ENCODE data around the gene BTBD8.

Gene BTBD8

DNA sequence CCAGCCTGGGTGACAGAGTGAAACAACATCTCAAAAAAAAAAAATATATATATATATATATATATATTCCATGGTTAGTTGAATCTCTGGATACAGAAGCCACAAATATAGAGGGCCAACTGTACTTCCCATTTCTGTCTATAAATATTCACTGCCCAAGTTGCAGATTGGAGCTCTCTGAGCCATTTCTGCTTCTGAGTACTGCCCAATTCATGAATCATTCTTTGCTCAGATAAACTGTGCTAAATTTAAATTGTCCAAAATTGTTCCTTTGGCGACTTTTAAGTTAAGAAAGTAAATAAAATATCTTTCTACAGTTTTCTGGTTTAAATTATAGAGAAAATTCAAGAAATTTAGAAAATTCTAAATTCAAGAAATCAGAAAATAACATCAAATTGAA, 114.4 kb downstream of the BTBD8 start:
- Histone ChIP-seq H3K27me3 (replicated peaks; ENCODE audit: control insufficient read depth, insufficient read depth, low read length) (no peaks in the 10 kb centered on the region), H3K36me3 (ENCODE audit: control insufficient read depth, insufficient read depth, low read length) (no peaks in the 10 kb centered on the region), H3K4me3 (replicated peaks; ENCODE audit: low read depth, low read length) (no peak overlapping the region)
- TF ChIP-seq, protein P1, sequence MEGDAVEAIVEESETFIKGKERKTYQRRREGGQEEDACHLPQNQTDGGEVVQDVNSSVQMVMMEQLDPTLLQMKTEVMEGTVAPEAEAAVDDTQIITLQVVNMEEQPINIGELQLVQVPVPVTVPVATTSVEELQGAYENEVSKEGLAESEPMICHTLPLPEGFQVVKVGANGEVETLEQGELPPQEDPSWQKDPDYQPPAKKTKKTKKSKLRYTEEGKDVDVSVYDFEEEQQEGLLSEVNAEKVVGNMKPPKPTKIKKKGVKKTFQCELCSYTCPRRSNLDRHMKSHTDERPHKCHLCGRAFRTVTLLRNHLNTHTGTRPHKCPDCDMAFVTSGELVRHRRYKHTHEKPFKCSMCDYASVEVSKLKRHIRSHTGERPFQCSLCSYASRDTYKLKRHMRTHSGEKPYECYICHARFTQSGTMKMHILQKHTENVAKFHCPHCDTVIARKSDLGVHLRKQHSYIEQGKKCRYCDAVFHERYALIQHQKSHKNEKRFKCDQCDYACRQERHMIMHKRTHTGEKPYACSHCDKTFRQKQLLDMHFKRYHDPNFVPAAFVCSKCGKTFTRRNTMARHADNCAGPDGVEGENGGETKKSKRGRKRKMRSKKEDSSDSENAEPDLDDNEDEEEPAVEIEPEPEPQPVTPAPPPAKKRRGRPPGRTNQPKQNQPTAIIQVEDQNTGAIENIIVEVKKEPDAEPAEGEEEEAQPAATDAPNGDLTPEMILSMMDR (IDR thresholded peaks at IDR 0.05; ENCODE audit: insufficient read depth, low read length, poor library complexity, severe bottlenecking), result no peak
- DNase-seq (ENCODE audit: extremely low read depth, insufficient read length), result no peak

DNA sequence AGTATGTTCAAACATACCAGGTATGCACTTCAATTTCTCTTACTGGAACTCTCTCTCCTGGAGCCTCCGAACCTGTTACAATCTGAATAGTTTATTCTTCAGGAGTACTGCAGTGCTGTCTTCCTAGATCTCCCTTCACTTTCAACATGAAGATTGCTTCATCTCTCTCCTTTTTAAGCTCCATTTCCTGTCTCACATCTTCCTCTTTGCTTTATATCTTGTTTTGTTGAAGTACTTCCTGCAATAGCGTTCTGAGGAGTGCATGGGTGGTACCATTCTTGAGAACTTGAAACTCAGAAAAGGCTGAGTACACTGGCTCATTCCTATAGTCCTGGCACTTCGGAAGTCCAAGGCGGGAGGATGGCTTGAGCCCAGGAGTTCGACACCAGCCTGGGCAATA, 121.8 kb downstream of the BTBD8 start:
- no peak overlapping the region for H3K4me3 ChIP-seq (replicated peaks; ENCODE audit: low read depth, low read length)
- TF ChIP-seq, protein P1 (IDR thresholded peaks at IDR 0.05; ENCODE audit: insufficient read depth, low read length, poor library complexity, severe bottlenecking), result no peak
- no peak for DNase-seq (ENCODE audit: extremely low read depth, insufficient read length)
- no peaks in the 10 kb centered on the region for H3K36me3 ChIP-seq (ENCODE audit: control insufficient read depth, insufficient read depth, low read length)
- no peaks in the 10 kb centered on the region for H3K27me3 ChIP-seq (replicated peaks; ENCODE audit: control insufficient read depth, insufficient read depth, low read length)

DNA sequence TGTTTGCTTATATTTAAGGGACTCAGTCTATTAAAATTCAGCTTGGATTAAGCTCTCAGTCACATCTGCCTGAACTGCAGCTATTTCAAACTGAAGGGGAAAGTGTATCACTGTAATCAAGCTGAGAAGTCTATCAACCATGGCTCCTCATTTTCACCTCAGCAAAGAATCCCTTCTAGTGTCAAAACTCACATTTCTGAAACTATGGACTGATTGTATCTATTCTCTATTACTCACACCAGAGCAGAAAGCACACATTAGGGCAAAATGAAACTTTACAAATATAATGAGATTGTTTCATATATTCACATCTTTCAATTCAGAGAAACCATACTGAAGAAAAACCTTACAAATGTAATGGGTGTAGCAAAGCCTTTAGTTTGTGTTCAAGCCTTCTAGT, 123.0 kb downstream of the BTBD8 start:
- no peak overlapping the region for H3K4me3 ChIP-seq (replicated peaks; ENCODE audit: low read depth, low read length)
- no peak for DNase-seq (ENCODE audit: extremely low read depth, insufficient read length)
- no peaks in the 10 kb centered on the region for H3K36me3 ChIP-seq (ENCODE audit: control insufficient read depth, insufficient read depth, low read length)
- no peaks in the 10 kb centered on the region for H3K27me3 ChIP-seq (replicated peaks; ENCODE audit: control insufficient read depth, insufficient read depth, low read length)
- TF ChIP-seq, protein P1 (IDR thresholded peaks at IDR 0.05; ENCODE audit: insufficient read depth, low read length, poor library complexity, severe bottlenecking), result no peak

DNA sequence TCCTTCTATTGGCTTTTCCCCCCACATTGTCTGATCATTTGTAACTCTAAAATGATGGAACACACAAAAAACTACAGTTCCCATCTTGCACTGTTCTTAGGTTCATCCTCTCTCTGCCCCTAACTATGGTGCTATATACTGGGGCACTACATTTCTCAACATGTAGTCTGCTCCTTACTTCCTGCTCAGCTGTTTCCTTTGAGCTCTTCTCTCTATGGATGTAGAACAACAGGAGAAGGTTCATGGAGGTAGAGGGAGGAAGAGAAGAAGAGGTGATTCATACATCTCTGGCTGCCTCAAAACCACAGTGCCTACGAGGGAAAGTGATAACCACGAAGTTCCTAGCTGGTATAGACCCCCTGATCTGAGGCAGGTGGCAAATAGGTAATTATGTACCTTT, 130.6 kb downstream of the BTBD8 start:
- Histone ChIP-seq H3K36me3 (ENCODE audit: control insufficient read depth, insufficient read depth, low read length) (no peaks in the 10 kb centered on the region), H3K27me3 (replicated peaks; ENCODE audit: control insufficient read depth, insufficient read depth, low read length) (no peaks in the 10 kb centered on the region; the same call in 1 of the 2 replicates), H3K4me3 (replicated peaks; ENCODE audit: low read depth, low read length) (no peak overlapping the region)
- TF ChIP-seq, protein P1 (IDR thresholded peaks at IDR 0.05; ENCODE audit: insufficient read depth, low read length, poor library complexity, severe bottlenecking), result no peak
- no peak for DNase-seq (ENCODE audit: extremely low read depth, insufficient read length)

DNA sequence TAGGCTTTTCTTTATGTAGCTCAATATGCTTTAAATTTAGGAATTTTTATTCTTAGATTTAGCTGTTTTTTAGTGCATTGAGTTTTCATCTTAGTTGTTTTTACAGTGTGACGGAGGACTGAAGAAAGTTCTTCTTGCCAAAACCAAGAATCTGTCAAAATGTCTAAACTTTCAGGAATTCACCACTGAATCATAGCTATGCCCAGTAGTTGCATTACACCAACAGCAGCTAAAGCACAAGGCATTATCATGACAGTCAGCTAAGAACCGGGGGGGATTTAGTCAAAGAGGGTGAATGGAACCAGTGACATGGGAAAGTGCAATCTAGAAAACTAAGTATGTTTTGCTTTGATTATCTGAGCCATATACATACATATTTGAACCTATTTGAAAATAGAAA, 131.0 kb downstream of the BTBD8 start:
- no peaks in the 10 kb centered on the region for H3K36me3 ChIP-seq (ENCODE audit: control insufficient read depth, insufficient read depth, low read length)
- no peaks in the 10 kb centered on the region; the same call in 1 of the 2 replicates for H3K27me3 ChIP-seq (replicated peaks; ENCODE audit: control insufficient read depth, insufficient read depth, low read length)
- TF ChIP-seq, protein P1 (IDR thresholded peaks at IDR 0.05; ENCODE audit: insufficient read depth, low read length, poor library complexity, severe bottlenecking), result no peak
- no peak overlapping the region for H3K4me3 ChIP-seq (replicated peaks; ENCODE audit: low read depth, low read length)
- no peak for DNase-seq (ENCODE audit: extremely low read depth, insufficient read length)

DNA sequence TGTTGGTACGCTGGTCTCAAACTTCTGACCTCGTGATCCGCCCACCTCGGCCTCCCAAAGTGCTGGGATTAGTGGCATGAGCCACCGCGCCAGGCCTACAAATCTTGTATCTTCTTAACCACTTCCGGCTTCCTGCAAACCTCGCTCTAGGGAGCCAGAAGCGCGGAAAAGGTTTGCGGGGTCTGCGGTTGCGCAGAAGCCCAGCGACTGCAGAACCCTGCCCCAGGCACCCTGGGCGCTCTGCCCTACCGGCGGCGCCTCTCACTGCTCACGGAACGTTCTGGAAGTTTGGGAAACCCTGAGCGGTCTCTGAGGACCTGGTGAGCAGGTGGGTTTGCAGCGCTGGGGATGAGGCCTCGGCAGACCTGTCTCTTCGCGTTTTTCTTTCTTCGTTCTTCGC, 137.6 kb downstream of the BTBD8 start, which contains the start of gene C1orf146:
TSS of gene C1orf146 (plus strand) at position 195 of the 400 bp plus-strand sequence. CDS start 13,506 bp downstream, outside the sequence.
- Histone ChIP-seq H3K27me3 (replicated peaks; ENCODE audit: control insufficient read depth, insufficient read depth, low read length) (no peaks in the 10 kb centered on the region), H3K36me3 (ENCODE audit: control insufficient read depth, insufficient read depth, low read length) (no peaks in the 10 kb centered on the region), H3K4me3 (replicated peaks; ENCODE audit: low read depth, low read length) (no peak within 1 kb of the TSS)
- TF ChIP-seq, protein P1 (IDR thresholded peaks at IDR 0.05; ENCODE audit: insufficient read depth, low read length, poor library complexity, severe bottlenecking), result no peak
- no peak for DNase-seq (ENCODE audit: extremely low read depth, insufficient read length)
